DMS53 treated with DMSO at 0.1 percent for 48 hours (cell line): Measurements from ENCODE around the gene PABPC1L.

Experiments
- DNase-seq: peaks from one replicate; lab custom pipeline; 2025; ENCODE audit not compliant: unreplicated experiment; lab: John Stamatoyannopoulos, UW

Gene PABPC1L

DNA sequence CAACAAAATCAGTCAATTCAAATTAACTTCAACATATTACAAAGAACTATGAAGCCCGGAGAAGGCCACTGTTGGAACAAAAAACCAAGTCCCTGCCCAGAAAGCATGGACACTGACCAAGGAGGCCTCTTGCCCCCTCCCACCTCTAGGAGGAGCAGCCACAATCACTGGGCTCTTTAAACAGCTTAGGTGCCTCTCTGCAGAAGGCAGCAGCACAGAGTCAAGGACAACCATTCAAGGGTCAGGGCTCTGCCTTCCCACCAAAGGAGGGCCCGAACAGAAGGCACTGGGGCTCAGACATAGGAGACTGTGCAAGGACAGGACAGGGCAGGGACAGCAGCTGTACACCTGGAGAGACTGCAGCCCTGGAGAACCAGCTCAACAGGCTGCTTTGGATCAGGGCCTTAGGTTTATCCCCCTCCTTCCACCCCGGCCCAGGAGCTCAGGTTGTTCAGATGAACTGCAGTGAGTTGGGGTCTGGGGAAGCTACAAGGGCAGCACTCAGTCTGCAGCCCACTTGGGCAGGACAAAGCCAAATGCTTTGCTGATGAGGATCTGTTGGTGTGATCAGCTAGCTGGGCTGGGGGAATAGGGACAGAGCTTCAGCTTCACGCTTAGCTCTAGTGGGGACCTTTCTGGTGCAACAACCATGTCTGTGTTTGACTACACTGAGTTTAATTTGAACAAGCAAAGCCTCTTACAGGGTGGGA lies 32.6 kb downstream of the PABPC1L start:
- DNase-seq: no peak

DNA sequence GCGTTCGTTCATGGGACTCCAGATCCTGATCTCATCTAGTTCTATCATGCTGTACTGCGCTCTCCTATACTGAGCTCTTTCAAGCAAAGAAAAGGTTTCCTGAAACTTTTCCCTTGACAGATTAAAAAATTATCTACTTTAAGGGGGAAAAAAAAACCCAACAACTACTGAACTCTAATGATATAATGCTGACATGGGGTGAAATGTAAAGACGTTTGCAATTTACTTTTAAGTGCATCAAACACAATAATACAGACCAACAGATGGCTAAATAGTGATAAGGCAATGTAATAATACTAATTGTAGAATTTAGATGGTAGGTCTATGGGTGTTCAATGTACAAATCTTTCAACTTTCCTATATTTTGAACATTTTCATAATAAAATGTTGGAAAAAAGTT lies 34.0 kb downstream of the PABPC1L start:
- DNase-seq: no peak

DNA sequence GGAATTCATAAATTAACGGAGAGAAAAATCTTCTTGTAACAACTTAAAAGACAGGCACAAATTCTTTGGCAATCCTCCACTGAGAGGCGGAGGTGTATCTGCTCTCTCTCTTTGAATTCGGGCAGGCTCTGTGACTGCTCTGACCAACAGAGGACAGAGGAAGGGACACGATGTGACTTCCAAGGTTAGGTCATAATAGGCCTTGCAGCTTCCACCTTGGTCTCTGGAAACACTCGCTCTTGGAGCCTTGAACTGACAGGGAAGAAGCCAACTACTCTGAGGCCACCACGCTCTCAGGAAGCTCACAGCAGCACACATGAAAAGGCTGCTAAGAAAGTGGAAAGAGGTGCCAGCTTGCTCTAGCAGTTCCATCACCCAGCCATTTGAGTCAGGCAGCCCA lies 35.4 kb downstream of the PABPC1L start:
- no peak for DNase-seq

DNA sequence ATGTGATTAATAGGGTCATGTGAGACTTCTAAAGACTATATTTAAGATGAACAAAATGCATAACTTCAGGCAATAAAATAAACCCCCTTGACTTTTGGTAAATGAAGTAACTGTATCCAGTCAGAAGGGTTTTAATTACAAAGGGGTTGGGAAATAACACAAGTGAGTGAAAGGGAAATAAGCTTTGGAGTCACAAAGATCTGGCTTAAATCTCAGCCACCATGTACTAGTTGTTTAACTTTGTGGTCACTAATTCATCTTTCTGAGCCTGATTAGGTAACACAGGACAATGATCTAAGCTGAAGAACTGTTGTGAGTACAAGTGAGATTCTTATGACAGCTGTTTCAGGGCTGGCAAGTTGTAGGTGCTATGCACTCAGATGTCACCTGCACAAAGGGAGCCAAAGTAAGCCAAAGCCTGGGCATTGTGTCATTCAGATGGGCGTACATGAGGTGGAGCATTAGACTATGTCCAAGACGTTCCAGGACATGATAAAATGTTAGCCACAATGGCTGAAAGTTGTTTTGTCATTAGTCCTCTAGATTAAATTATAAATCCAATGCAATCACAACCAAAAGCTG lies 36.5 kb downstream of the PABPC1L start:
- DNase-seq: no peak

DNA sequence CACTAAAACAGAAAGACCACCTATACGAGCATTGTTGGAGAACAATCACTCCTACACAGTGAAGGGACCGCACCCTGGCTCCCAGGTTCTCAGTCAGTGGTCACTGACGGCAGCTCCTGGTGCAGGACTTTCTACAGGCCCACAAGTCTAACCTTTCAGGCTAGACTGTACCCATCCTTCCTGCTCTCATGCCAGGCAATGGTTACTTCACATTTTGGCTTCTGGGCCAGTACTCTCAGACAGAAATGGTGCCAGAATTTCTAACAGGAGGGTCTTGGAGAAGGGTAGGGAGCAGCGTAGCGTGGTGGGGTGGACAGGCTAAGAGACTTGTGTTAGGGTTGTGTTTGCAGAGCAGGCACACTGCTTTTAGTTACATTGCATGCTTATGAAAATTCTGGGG lies 38.2 kb downstream of the PABPC1L start:
- no peak for DNase-seq

DNA sequence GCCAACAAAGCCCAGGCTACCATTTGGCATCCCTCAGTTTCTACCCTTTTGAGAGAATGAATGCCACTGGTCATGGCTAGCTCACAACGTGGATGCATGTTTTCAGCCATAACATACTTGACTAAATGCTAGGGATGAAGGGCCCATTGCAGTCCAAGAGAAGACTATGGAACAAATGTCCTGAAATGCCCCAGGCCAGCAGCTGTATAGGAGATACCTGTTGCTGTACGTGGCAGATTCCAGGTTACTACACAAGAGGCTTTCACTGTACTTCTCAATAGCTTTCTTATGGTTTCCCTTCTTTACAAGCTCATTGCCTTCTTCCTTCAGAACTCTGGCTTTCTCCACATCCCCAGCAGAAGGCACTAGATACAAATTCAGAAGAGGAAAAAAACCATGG lies 38.7 kb downstream of the PABPC1L start:
- no peak for DNase-seq

DNA sequence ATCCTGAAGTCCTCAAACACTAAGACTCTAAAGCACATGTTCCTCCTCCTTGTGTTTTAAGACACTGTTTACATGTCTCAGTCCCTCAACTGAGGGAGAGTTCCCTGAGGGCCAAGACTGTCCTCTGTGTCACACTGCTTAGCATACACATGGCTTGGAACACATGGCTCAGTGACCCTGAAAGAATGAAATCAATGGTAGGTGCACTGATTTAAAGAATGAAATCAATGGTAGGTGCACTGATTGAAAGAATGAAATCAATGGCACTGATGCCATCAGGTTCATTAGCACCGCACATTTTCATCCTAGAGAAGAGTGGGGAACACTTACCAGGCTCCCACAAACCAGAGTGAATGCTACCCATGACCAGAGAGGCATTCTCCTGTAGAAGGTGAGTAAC lies 40.5 kb downstream of the PABPC1L start:
- no peak for DNase-seq

DNA sequence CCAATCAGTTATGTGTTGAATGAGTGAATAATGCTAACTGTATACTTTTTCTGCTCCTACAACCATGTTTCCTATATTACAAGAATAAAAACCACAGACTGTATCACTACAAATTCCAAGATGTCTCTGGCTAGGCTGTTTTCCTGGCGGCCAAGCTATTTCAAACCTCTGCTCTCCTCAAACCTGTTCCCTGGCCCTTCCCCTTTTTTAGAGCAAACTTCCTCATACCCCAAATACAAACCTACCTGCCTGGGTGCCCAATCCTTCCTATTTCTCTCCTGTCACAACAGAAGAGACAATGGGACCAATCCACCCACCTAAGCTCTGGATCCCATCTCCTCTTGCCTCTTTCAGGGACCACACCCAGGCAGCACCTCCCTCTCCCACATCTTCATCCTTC lies 42.9 kb downstream of the PABPC1L start:
- DNase-seq: no peak

DNA sequence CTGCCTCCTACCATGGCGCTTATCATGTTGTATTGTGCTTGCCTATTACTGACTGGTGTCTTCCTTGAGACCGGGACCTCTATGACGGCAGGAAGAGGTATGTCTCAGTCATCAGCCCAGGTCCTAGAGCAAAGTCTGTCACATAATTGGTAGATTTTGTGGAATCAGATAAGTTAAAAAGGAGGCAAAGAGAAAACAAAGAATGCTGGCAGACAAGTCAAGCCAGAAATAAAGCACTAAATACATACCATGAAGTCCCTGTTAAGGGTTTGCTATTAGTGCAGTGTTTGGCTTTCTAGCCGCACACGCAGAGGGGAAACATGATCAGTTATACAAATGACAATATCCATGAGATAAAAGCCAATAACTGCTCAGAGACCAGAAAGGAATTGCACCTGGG lies 44.4 kb downstream of the PABPC1L start:
- DNase-seq: no peak

DNA sequence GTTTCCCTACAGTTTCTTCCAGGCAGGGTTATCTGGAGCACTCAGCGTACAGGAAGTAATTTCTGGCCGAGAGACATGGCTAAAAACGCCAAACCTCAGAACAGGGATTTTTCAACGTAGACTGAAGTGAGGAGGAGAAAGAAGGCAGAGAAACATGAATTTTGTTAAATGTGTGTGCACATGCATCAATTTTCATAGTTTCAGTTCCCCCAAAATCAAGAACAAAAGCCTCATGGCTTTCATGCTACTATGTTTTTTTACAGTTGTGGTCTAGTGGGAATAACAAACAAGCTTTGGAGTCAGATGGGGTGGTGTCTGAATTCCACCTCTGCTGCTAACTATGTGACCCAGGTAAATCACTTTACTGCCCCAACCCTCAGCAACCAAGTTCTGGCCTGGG lies 45.4 kb downstream of the PABPC1L start:
- no peak for DNase-seq

DNA sequence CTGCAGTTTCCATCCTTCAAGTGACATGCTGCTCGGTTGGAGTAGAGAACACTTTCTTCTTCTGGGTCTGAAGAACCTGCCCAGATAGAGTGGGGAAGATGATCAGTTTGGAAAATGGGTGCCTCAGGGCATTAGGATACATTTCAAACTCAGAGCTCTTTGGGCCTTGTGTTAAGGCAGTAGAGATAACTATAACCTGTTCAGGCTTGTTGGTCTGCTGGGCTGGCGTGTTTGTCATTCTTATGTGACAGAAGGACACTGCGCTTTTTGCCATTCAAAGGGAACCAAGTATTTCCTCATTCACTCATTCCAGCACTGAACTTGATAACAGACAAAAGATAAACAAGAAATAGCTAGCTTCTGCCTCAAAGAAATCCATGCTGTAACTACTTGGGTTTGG lies 46.5 kb downstream of the PABPC1L start:
- no peak for DNase-seq

DNA sequence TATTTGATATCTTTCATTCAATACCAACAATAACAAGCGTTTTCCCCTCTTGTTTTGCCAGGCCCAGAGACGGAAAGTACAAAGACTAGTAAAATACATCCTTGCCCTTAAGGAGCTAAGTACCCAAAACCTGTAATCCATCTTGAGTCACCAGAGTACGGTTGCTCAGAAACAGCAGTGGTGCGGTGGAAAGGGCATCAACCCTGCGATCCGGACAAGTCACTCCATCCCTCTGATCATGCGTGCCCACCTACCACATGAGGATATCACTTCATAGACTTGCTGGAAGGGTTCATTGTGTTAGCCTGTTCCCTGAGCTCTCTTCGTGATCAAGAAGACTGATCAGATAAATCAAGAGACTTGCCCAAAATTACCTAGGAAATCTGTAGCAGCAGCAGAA lies 48.4 kb downstream of the PABPC1L start:
- no peak for DNase-seq

DNA sequence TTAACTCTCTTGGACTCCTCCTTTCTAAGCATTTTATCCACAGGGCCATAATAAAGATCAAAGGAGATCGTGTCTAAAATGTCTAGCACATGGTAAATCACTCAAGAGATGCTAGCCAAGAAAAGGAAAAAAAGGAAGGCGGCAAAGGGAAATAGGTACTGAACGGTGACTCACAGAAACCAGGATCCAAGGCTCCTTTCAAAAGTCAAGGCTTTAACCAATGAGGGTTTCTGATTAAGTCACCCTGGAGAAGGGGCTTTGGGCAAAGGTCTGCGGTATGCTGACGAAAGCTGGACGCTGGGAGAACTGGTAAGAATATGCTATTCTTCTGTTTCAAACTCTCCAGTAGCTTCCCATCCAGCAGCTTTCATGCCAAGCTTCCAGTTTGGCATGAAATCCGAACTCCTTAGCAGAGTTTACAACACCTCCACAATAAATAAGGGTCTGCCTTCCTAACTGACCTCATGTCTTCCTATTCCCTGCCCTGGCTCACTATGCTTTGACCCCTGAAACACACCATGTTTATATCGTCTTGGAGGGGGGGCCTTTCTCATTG lies 49.3 kb downstream of the PABPC1L start:
- no peak for DNase-seq

DNA sequence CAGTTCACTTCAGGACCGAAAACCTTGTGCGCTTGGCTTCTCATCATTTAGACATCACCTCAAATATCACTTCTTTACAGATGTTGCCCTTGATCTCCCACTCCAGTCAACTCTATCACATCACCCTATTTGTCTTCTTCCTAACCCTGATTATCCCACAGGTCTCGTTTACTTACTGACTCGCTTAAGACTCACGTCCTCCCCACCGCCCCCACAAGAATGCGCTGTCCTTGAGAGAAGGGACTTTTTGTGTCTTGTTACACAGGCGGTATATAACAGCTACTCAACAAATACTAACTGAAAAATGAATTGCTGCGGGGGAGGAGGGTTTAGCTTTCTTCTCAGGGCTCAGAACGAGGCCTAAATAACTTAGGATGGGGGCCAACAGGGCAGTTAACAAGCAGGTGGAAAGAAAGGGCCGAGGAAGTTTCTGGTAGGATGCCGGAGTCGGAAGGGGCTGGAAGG lies 49.8 kb downstream of the PABPC1L start:
- DNase-seq: no peak

DNA sequence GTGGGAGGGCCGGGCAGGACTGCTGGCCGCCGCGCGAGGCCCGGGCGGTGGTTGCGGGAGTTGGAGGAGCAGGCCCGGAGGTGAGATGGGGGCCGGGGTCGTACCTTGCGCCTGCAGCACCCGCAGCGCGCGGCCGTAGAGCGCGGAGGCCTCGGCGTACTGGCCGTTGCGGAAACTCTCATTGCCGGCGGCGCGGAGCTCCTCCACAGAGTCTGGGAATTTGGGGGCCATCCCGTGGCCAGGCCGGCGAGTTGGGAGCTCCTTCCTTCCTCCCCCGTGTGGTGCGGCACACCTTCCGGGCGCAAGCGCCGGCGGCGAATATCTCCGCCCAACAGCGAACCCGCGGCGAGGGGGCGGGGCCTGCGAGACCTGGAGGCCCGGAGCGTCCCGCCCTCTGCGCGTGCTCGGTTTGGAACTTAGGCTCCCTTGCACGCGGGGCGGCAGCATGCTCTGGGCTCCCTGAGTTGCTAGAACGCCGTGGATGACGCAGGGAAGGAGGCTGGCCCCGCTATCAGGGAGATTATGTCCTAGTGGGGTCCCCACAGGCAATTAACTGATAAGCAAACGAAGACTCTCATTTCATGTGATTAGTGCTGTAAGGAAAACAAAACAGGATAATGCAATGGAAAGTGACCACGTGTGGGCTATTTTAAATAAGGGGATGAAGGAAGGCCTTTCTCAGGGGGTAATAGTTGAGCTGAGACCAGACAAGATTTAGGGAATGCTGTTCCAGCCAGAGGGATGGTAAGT lies 50.4 kb downstream of the PABPC1L start, which contains the start of gene TOMM34:
Gene TOMM34, minus strand, starts transcription at position 295 of the 750 bp plus-strand sequence. Its CDS starts 64 bp downstream, at position 231.
- peak; percentile 96 for DNase-seq

DNA sequence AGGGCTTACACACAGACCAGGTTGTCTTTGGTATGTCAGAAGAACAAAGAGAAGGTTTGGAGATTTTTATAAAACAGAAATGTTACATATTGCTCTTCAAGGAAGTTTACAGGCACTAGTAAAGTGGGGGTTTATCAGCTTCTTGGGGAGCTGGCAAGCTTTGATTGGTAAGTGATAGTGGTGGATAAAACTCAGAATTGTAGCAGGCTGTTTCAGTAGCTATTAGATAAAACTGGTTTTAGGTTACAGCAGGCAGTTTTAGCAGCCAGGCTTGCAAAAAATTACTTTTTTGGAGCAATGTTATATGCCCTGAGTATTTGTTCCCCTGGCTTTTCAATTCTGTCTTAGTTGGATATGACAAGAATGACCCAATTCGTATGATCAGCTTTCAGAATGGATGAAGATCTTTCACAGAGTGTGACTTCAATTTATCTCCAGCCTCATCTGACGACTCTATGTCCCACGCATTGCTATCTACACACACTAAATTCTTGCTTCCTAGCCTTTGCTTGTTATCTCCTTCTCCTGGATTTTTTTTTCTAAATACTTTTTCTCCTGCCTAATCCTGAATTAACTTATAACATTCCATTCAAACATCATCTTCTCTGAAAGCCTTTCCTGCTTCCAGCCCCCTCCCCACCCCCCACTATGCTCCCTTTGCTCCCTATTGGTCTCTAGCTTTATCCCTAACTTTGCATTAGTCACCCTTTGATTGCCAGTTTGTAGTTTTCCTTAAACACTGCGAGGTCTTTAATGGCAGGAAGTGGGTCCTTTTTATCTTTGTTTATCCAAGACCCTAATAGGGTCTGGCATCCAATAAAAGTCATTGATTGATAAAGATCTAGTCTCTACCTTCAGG lies 51.4 kb downstream of the PABPC1L start:
- DNase-seq: no peak

DNA sequence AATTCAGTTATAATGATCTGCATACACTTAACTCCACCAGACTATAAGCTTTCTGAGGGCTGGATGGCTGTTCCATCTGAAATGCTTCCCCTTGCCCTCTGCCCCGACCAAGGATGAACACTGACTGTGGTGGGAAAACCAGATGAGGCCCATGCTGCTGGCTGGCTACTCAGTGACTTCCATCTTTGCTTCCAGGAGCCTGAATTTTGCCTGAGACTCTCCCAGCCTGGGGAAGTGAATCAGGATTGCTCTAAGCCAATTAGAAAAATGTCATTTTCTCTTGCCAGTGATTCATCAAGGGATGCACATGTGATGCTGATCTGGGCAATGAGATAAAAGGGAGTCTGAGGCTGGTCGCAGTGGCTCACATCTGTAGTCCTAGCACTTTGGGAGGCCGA lies 52.0 kb downstream of the PABPC1L start:
- no peak for DNase-seq

DNA sequence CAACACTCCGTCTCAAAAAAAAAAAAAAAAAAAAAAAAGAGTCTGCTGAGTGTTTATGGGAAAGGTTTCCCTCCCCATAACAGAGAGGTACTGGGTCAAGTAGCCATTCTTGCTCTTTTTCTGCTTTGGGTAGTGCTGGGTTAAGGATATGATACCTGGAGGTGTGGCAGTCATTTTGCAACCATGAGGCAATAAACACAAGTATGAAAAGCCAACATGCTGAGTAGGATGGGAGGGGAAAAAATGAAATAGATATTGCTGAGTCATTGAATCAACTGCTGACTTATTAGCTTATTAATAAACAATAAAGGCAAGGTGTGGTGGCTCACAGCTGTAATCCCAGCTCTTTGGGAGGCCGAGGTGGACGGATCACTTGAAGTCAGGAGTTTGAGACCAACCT lies 52.6 kb downstream of the PABPC1L start:
- no peak for DNase-seq

DNA sequence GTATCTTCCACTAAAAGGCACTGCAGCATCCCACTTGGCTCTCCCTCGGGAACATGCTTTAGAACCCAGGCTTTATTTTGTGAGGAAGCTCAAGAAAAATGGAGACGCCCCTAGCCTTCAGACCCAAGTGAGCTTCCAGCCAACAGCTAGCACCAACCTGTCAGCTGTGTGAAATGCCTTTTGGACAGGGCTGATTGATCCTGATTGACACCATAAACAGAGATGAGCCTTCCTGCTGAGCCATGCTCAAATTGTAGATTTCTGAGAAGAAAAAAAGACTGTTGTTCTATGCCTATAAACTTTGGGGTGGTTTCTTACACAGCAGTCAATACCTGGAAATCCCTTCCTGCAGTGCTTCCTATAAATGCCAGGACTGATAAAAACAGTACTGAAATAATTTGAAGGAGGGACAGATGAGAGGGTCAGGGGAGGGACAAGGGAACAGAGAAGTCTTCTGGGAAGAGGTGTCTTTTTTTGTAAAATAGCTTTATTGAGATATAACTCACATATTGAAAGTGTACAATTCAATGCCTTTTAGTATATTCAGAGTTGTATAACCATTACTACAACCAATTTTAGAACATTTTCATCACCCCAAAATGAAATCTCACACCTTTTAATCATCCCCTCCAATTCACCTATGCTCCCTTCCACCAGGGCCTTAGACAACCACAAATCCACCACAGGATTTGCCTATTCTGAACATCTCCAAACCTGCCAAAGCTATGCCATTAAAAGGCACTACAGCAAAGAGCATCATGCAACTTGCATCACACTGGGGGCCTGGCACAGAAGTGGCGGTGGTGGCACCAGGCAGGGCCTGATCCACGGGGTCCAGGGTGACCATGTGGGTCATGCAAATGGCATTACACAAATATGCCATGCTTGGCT lies 53.7 kb downstream of the PABPC1L start:
- DNase-seq: no peak

DNA sequence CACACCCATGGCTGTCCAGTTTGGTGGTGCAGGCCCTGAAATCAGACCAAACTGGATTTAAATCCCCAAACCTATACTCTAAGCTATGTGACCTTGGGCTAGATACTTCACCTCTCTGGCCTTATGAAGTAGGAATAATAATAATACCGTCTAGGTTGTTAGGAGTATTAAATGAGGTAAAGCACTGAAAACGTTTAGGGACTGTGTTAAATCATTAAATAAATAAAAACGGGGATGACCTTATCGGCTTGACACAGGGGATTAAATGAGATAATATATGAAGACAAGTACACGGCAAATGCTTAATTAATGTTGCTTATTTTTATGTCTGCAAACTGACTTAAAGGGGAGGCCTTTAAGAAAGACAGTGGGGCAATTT lies 55.8 kb downstream of the PABPC1L start:
- no peak for DNase-seq
